SK-N-MC (cell line): ENCODE measurements around the gene SH3RF3.

Source experiments
- DNase-seq: peaks from one replicate; pipeline ENCODE4 v3.0.0-alpha.2; 2011; ENCODE audit warnings: low read depth, low spot score
- H3K27ac ChIP-seq: fragments of 200-600 bp; sonication (generic); 2 replicates; pipeline ENCODE4 v1.5.1; 2016; ENCODE audit warnings: mixed run types
- H3K36me3 ChIP-seq: fragments of 200-600 bp; sonication (generic); 2 replicates; pipeline ENCODE4 v1.6.1; 2017; ENCODE audit warnings: antibody characterized with exemption, low read length, mixed read lengths; ENCODE audit not compliant: insufficient read depth
- H3K4me3 ChIP-seq: fragments of 200-600 bp; sonication (generic); 2 replicates; pipeline ENCODE4 v1.5.1; 2016
- H3K9ac ChIP-seq: fragments of 200-600 bp; sonication (generic); 2 replicates; pipeline ENCODE4 v1.8.0; 2017; ENCODE audit warnings: mixed run types, mixed read lengths; ENCODE audit not compliant: insufficient read length
- H3K9me3 ChIP-seq: fragments of 200-600 bp; sonication (generic); 2 replicates; pipeline ENCODE4 v1.6.1; 2017; ENCODE audit warnings: low read depth, mild to moderate bottlenecking, antibody characterized with exemption, low read length, moderate library complexity, mixed read lengths
- EZH2 ChIP-seq: fragments of 200-600 bp; sonication (generic); IDR thresholded peaks from one replicate; pipeline ENCODE4 v1.6.1; 2017; ENCODE audit warnings: antibody characterized with exemption
- FOXP2 ChIP-seq: optimal IDR thresholded peaks from 2 replicates; pipeline ENCODE3; 2011; ENCODE audit warnings: mild to moderate bottlenecking, moderate library complexity; ENCODE audit not compliant: insufficient read depth; ENCODE audit errors: extremely low read length, control extremely low read depth
- POLR2AphosphoS5 ChIP-seq: IDR thresholded peaks from 2 replicates; pipeline ENCODE4 v1.6.1; 2012; ENCODE audit warnings: mild to moderate bottlenecking, low read depth, low read length, borderline replicate concordance

SH3RF3 gene

DNA sequence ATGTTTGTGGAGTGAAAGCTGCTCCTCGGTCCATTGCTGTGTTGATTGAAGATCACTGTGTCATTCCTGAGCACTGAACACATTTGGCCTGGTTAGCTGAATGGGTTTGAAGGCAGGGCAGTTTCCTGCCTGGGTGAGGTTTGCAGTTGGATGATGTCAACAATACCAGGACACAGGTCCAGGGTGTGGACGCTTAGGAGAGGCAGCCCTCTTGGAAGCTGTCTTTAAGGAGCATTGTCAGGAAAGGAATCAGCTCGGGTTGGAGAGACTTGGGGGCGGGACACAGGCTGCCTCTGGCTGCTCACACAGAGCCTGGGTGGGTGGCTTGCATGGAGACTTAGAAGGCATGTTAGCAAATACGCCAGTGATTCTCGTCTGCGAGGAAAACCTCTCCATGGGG is 247.1 kb downstream of the SH3RF3 start:
- Histone ChIP-seq H3K9ac (no peak overlapping the region), H3K27ac (no peak overlapping the region), H3K9me3 (no peaks in the 10 kb centered on the region), H3K4me3 (no peak overlapping the region), H3K36me3 (no peaks in the 10 kb centered on the region)
- no peak for DNase-seq
- TF ChIP-seq POLR2AphosphoS5 = no peak
- TF ChIP-seq FOXP2 = no peak
- TF ChIP-seq EZH2 = no peak

DNA sequence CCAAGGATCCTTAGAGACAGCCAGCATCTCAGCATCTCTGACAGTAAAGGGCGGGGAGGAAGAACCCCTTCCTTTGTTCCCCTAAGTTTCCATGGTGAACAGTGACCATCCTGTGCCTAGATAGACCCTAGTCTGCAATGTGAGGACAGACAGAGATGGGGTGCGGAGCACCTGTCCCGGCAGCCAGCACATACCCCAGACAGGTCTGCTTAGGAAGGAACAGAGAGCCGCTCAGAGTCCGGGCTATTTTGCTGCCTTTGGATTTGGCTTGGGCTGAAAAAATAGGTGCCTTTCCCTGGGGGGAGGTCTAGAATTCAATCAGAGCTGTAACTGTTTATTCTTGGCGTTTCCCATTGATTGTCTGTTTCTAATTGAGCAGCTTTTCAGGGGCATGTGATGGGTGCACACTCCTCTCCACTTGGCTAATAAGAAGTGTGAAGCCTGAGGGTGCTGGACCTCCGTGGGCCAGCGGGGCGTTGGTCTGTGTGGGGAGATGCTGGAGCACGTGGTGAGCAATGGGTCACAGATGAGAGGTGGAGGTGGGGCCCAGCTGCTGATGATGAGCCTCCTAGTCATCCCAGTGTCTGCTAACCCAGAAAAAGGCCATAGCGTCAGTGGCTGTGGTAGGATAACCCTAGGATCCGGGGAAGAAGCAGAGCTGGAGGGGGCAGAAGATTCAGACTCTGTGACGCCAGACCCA is 247.9 kb downstream of the SH3RF3 start:
- TF ChIP-seq POLR2AphosphoS5 = no peak
- no peak for TF ChIP-seq FOXP2
- no peak for TF ChIP-seq EZH2
- DNase-seq = no peak
- Histone ChIP-seq H3K9me3 (no peaks in the 10 kb centered on the region), H3K9ac (no peak overlapping the region), H3K27ac (no peak overlapping the region), H3K4me3 (no peak overlapping the region), H3K36me3 (no peaks in the 10 kb centered on the region)

DNA sequence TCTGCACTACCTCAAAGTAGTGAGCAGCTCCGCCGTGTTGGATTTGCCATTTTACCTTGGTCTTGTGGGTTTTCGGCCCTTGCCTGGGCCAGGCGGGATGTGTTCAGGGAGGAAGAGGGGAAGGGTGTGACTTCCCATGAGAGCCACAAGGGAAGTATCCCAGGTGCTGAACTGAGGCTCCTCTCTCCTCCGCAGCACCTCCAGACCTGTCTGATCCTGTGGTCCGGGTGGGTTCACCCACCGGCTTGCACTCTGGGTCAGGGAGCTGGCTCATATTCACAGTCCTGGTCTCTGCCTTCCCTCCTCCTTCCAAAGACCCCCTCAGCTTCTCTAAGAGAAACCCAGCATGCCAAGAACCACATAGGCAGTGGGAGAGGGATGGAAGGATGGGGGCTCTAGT is 249.0 kb downstream of the SH3RF3 start:
- TF ChIP-seq FOXP2 (no peak), EZH2 (no peak), POLR2AphosphoS5 (no peak)
- DNase-seq = no peak
- Histone ChIP-seq H3K4me3 (no peak overlapping the region), H3K36me3 (no peaks in the 10 kb centered on the region), H3K27ac (no peak overlapping the region), H3K9ac (no peak overlapping the region), H3K9me3 (no peaks in the 10 kb centered on the region)

DNA sequence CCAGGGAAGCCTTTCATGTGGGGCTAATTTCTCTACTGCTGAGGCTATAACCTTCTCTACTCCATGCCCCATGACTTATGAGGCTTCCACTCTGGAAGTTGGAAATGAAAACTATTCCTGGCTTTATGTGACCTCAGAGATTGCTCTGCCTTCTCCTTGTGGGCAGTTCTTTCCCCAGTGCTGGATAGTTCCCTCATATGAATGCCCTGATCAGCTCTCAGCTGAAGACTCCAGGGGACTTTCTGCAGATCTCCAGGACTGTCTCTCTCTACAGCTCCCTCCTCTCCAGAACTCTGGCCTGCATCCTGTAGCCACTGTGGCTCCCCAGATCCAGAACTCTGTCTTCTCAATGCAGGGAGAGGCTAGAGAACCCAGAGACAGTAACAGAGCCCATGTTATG is 249.7 kb downstream of the SH3RF3 start:
- no peak overlapping the region for H3K9ac ChIP-seq

DNA sequence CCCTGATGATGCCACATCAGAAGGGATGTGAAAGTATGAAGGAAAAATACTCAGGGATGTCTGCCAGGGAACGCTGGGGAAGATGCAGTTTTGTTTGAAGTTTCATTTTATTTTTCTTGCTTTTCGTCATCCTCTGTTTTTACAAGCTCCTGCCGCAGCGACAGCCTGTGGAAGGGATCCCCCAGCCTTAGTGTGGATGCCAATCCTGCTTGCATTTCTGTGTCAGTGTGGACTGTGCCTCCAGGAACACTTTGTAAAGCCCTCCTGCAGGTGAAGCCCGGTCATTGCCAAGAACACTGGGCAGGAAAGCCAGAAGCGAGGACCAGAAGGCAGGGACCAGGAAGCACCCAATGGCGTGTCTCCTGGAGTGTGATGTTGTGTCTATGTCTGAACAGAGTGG is 250.5 kb downstream of the SH3RF3 start:
- H3K4me3 ChIP-seq = no peak overlapping the region
- H3K27ac ChIP-seq = no peak overlapping the region
- H3K9me3 ChIP-seq = no peaks in the 10 kb centered on the region
- H3K9ac ChIP-seq = no peak overlapping the region
- H3K36me3 ChIP-seq = no peaks in the 10 kb centered on the region
- TF ChIP-seq FOXP2 (no peak), POLR2AphosphoS5 (no peak), EZH2 (no peak)
- DNase-seq = no peak

More for the DNA sequence above, 249.7 kb downstream of the SH3RF3 start:
- TF ChIP-seq EZH2 = no peak
- no peak for TF ChIP-seq FOXP2
- no peak for TF ChIP-seq POLR2AphosphoS5
- Histone ChIP-seq H3K9me3 (no peaks in the 10 kb centered on the region), H3K36me3 (no peaks in the 10 kb centered on the region), H3K27ac (no peak overlapping the region), H3K4me3 (no peak overlapping the region)
- no peak for DNase-seq

DNA sequence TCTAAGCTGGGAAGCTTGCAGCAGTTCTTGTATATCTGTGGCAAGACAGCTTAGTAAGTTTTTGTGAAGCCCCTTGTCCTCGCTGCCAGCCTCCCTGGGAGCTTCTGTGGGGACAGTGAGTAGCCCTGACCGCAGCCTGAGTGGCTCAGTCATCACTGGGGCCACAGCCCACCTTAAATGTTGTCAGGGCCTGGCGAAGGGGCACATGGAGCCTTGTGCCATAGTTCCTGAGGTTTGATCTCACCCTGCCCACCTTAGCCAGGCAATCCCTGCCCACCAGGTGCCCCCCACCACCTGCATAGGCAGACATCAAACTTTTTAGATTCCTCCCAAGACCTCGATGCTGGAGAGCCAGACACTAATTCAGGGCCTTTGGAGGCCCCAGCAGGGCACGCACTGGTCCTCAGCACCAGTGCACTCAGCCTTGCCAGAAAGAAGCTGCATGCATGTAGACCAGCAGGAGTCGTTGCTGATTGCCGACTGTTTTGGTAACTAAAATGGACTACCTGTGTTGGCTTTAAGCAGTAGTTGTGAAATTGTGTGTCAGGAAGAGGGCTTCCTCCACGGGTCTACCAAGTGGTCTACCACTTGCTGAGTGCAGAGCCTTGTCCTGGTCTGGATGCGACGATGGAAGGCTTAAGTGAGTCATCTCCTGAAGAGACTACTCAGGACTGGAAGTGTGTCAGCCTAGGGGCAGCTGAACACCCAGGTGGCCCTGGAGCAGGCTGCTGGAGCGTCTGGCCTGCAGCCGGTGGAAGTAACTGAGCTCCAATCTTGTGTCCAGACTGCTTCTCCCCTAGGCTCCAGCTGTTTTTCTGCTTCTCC is 251.7 kb downstream of the SH3RF3 start:
- Histone ChIP-seq H3K4me3 (no peak overlapping the region), H3K9me3 (no peaks in the 10 kb centered on the region), H3K36me3 (no peaks in the 10 kb centered on the region), H3K27ac (no peak overlapping the region), H3K9ac (no peak overlapping the region)
- TF ChIP-seq FOXP2 (no peak), EZH2 (no peak), POLR2AphosphoS5 (no peak)
- no peak for DNase-seq

DNA sequence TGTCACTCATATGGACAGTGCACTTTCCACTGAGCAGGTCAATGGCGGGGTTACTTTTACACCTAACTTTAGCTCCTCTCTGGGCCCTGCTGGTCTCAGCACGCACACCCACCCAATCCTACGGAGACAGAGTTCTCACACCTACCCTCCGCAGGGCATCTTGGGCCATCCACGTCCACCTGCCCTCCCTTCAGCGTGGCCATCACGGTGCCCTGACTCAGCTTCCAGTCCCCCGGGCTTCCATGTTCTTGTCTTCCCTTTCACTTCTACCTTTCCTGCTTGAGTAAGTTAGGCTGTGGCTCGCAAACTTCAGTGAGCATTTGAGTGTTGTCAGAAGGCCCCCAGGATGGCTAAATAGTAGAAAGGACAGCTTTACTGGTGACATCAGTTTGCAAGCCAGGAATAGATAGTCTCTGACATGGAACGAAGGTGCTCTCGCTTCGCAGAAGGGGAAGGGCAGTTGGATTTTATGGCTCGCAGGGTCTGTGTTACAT is 252.4 kb downstream of the SH3RF3 start:
- DNase-seq = no peak
- Histone ChIP-seq H3K36me3 (no peaks in the 10 kb centered on the region), H3K9me3 (no peaks in the 10 kb centered on the region), H3K9ac (no peak overlapping the region), H3K27ac (no peak overlapping the region), H3K4me3 (no peak overlapping the region)
- TF ChIP-seq POLR2AphosphoS5 (no peak), FOXP2 (no peak), EZH2 (no peak)

DNA sequence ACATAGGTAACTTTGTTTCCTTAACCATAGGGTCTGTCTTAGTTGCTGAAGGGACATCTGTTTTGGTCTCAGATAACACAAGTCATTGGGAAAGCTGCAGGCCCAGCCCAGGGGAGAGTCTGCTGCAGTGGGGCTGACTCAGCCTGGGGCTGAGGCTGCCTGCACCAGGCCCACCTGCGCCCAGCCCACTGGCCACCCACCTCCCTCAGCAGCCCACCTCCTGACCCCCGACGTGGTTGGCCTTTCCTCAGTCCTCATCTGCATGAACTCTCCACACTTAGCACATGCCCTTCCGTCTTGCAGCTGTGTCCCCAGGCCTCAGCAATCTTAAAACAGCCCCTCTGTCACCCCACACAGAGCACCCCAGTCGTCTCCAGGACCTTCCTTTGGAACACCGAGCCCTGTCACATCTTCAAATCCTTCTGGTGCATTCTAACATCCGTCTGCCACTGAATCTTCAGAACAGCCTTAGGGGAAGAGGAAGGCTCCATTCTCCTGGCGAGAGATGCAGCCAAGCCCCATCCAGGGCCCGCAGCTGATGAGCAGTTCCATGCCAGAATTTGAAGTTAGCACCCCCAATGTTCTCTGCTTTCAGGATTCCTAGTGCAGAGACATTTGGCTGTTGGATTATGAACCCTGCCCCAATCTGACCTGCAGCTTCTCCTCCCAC is 253.4 kb downstream of the SH3RF3 start:
- DNase-seq = no peak
- Histone ChIP-seq H3K9ac (no peak overlapping the region), H3K36me3 (no peaks in the 10 kb centered on the region), H3K27ac (no peak overlapping the region), H3K9me3 (no peaks in the 10 kb centered on the region), H3K4me3 (no peak overlapping the region)
- TF ChIP-seq FOXP2 (no peak), EZH2 (no peak), POLR2AphosphoS5 (no peak)
